A673 (cell line): ENCODE data around the gene ANKRD11. TPM values are rescaled to one million over a fixed set of nuclear protein-coding genes. Genes with fewer than 3 reads are reported as not detected.

Experiments used
- BruUV-seq: library from RNA; stranded (reverse); fragments of 400-500 nt; replicated peaks from 2 replicates; lab custom pipeline; 2021; lab: Mats Ljungman, UMichigan
- CTCF ChIA-PET: fragments of 300-600 bp; sonication (Branson Sonifier 250); formaldehyde crosslinking; loops from one replicate; lab custom pipeline; 2022; ENCODE audit warnings: antibody characterized with exemption; lab: Charles Lee
- POLR2A ChIA-PET: fragments of 300-600 bp; sonication (Branson Sonifier 250); formaldehyde crosslinking; loops from one replicate; lab custom pipeline; 2022; ENCODE audit warnings: antibody characterized with exemption; ENCODE audit not compliant: low non-redundant PET; lab: Charles Lee
- DNase-seq: peaks from one replicate; pipeline ENCODE4 v3.0.0-alpha.2; 2015; ENCODE audit warnings: low spot score
- H3K27ac ChIP-seq: fragments of 200-600 bp; sonication (generic); 2 replicates; pipeline ENCODE4 v1.5.1; 2016; ENCODE audit warnings: mixed run types, low read depth, mild to moderate bottlenecking, mixed read lengths, antibody characterized with exemption, low read length; ENCODE audit not compliant: poor library complexity, severe bottlenecking
- H3K27me3 ChIP-seq: fragments of 200-600 bp; sonication (generic); replicated peaks from 2 replicates; pipeline ENCODE4 v1.6.1; 2017; ENCODE audit warnings: mixed run types, low read depth, mild to moderate bottlenecking, mixed read lengths, antibody characterized with exemption, low read length; ENCODE audit not compliant: insufficient read depth, poor library complexity
- H3K36me3 ChIP-seq: fragments of 200-600 bp; sonication (generic); 2 replicates; pipeline ENCODE4 v1.6.1; 2016; ENCODE audit warnings: mixed run types, mild to moderate bottlenecking, mixed read lengths, antibody characterized with exemption, low read length; ENCODE audit not compliant: insufficient read depth, poor library complexity, severe bottlenecking
- H3K4me1 ChIP-seq: fragments of 200-600 bp; sonication (generic); 2 replicates; pipeline ENCODE4 v1.6.1; 2017; ENCODE audit warnings: mixed run types, mild to moderate bottlenecking, mixed read lengths, antibody characterized with exemption, low read length; ENCODE audit not compliant: insufficient read depth, poor library complexity, severe bottlenecking
- H3K4me3 ChIP-seq: fragments of 200-600 bp; sonication (generic); 2 replicates; pipeline ENCODE4 v1.5.1; 2016; ENCODE audit warnings: low read depth, mixed run types, mild to moderate bottlenecking, mixed read lengths, low read length; ENCODE audit not compliant: poor library complexity, severe bottlenecking
- H3K9me3 ChIP-seq: fragments of 200-600 bp; sonication (generic); 2 replicates; pipeline ENCODE4 v1.6.1; 2016; ENCODE audit warnings: mixed run types, low read depth, mild to moderate bottlenecking, mixed read lengths, antibody characterized with exemption, low read length; ENCODE audit not compliant: poor library complexity, severe bottlenecking
- EZH2 ChIP-seq: fragments of 200-600 bp; sonication (generic); IDR thresholded peaks from 2 replicates; pipeline ENCODE4 v1.6.1; 2017; ENCODE audit warnings: borderline replicate concordance, low read depth, mild to moderate bottlenecking, mixed read lengths, antibody characterized with exemption, low read length; ENCODE audit not compliant: poor library complexity, severe bottlenecking
- intact Hi-C: fragments of 100-400 bp; cut with micrococcal nuclease; formaldehyde crosslinking; loops from one replicate; pipeline ENCODE4 v1.10.0; 2022; ENCODE audit not compliant: unreplicated experiment
- total RNA-seq: library from RNA; stranded (reverse); gene quantifications from 2 replicates; pipeline ENCODE4 v1.2.3, GENCODE V29; 2021
- TF ChIP-seq, protein P1 (sequence below): fragments of 300-800, 200-600 bp; sonication (generic); conservative IDR thresholded peaks from 2 replicates; pipeline ENCODE4 v1.5.1; 2017; ENCODE audit warnings: low read depth, mild to moderate bottlenecking, antibody characterized with exemption, low read length, moderate library complexity, mixed read lengths

ANKRD11 gene
- total RNA-seq, 1 experiment from 2014 or later = 217 TPM

DNA sequence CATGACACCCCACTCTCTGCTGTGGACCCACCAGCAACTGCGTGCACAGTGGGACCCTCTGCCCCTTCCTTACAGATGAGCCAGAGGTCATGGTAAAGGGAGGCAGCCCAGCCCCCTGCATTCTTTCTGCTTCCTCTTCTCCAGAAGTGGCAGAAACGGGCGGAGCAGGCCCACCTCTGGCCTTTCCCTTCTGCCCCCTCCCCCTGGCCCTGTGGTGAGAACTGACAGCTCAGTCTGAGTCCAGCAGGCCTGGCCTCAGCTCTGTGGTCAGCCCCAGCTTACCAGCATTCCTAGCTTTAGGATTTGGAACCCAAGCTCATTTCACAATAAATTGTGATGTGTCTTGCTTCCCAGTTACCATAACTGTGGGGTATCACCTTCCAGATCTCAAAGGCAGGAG, 4.8 kb upstream of the ANKRD11 start:
- H3K4me3 ChIP-seq = no peak overlapping the region
- H3K36me3 ChIP-seq = no peaks in the 10 kb centered on the region
- no peak for TF ChIP-seq EZH2
- TF ChIP-seq, protein P1, sequence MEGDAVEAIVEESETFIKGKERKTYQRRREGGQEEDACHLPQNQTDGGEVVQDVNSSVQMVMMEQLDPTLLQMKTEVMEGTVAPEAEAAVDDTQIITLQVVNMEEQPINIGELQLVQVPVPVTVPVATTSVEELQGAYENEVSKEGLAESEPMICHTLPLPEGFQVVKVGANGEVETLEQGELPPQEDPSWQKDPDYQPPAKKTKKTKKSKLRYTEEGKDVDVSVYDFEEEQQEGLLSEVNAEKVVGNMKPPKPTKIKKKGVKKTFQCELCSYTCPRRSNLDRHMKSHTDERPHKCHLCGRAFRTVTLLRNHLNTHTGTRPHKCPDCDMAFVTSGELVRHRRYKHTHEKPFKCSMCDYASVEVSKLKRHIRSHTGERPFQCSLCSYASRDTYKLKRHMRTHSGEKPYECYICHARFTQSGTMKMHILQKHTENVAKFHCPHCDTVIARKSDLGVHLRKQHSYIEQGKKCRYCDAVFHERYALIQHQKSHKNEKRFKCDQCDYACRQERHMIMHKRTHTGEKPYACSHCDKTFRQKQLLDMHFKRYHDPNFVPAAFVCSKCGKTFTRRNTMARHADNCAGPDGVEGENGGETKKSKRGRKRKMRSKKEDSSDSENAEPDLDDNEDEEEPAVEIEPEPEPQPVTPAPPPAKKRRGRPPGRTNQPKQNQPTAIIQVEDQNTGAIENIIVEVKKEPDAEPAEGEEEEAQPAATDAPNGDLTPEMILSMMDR = no peak
- CTCF ChIA-PET = no interaction called here
- H3K27ac ChIP-seq = no peak overlapping the region
- BruUV-seq = no TSS peak
- H3K4me1 ChIP-seq = peaks cover 8% of the 10 kb centered on the region
- no peak for DNase-seq
- no peaks in the 10 kb centered on the region for H3K27me3 ChIP-seq
- H3K9me3 ChIP-seq = no peaks in the 10 kb centered on the region
- intact Hi-C loops = no loop called here
- POLR2A ChIA-PET = no interaction called here

DNA sequence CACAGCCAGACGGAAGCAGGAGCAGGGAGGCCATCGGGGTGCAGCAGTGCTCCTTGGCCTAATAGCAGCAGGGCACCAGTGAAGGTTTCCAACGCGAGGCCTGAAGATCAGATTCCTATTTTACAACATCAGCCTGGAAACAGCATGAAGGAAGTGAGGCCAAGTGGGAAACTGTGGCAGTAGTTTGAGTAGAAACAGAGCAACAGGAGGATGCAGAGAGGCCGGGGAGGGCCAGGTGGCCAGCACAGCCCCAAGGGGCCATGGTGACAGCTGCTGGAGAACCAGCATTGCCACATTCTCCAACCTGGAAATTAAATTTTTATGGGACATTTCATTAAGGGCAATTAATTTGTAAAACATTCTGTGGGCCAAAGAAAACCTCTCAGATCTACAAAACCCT, 3.4 kb upstream of the ANKRD11 start:
- Histone ChIP-seq H3K4me3 (no peak overlapping the region), H3K36me3 (no peaks in the 10 kb centered on the region), H3K9me3 (no peaks in the 10 kb centered on the region), H3K27ac (no peak overlapping the region), H3K27me3 (no peaks in the 10 kb centered on the region), H3K4me1 (peaks cover 9% of the 10 kb centered on the region)
- intact Hi-C loops = loop anchor here (5.0 kb wide), 1 partner anchor 161 kb away; no protein-coding TSS in a partner anchor
- no peak for TF ChIP-seq EZH2
- TF ChIP-seq, protein P1 = no peak
- no TSS peak for BruUV-seq
- ChIA-PET POLR2A (no interaction called here), CTCF (no interaction called here)
- no peak for DNase-seq

DNA sequence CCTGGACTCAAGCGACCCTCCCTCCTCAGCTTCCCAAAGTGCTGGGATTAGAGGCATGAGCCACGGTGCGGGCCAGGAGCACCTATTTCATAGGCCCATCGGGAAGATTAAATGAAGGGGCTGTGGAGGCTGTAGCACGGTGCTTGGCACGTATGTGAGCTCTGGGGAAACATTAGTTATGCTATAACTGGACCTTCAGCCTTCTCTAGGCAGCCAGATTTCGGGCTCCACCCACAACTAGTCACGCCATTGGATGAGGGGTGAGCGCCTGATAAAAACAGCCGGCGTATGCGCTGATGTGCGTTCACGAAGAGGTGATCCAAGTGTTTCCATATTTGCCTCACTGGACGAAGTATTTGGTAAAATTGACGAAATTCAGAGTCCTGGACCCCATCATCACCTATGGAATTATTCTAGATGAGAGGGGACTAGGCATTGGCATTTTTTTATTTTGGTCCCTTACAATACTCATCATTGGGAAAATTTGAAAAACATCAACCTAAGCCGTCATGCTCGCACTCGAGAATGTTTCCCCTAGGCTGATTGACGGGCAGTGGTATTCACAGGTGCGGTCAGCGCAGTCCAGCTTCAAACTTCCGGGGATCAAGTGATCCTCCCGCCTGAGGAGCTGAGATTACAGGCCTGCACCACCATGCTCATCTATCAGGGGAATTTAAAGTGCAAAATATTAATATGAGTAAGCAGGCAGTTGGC, 1.8 kb upstream of the ANKRD11 start:
- H3K27ac ChIP-seq = no peak overlapping the region
- POLR2A ChIA-PET = interaction anchor here (0.6 kb wide), 1 partner anchor 80 kb away, joined by 3 read pairs; no protein-coding TSS in a partner anchor
- intact Hi-C loops = loop anchor here (5.0 kb wide), 1 partner anchor 160 kb away; no protein-coding TSS in a partner anchor

More for the DNA sequence above, 1.8 kb upstream of the ANKRD11 start:
- CTCF ChIA-PET = no interaction called here
- H3K27me3 ChIP-seq = no peaks in the 10 kb centered on the region
- no peaks in the 10 kb centered on the region for H3K9me3 ChIP-seq
- H3K4me3 ChIP-seq = peak overlapping the region; percentile 86
- peaks cover 18% of the 10 kb centered on the region for H3K4me1 ChIP-seq
- BruUV-seq = no TSS peak
- no peak for DNase-seq
- H3K36me3 ChIP-seq = no peaks in the 10 kb centered on the region
- TF ChIP-seq, protein P1 = no peak
- no peak for TF ChIP-seq EZH2
